Left cardiac atrium (tissue), 4 donors: ENCODE measurements around the gene YJEFN3. TPM values are rescaled to one million over a fixed set of nuclear protein-coding genes. Genes with fewer than 3 reads are reported as not detected.

Source experiments
- ATAC-seq, 2 donors: fragments of 200-7000 bp; cut with Tn5 transposase; one replicate each; pipeline ENCODE4 v1.9.1; 2020; ENCODE audit warnings: mild to moderate bottlenecking in 2 of 2, moderate library complexity in 2 of 2
- DNase-seq: peaks from one replicate; pipeline ENCODE4 v3.0.0-alpha.2; 2020
- intact Hi-C, 2 donors: fragments of 100-400 bp; cut with DNase I; formaldehyde crosslinking; loops; one replicate each; pipeline versions ENCODE4 v1.14.1 to v1.15.1; 2022 to 2023
- total RNA-seq, 2 donors: library from RNA; stranded (reverse); fragmentation: NEBNext Ultra II Directional; extraction: Animal tissue kit (Norgen Biotek cat#: 25700); gene quantifications; one replicate each; pipeline ENCODE4 v1.2.1, GENCODE V29; 2021
- donor health status: DM: no; HTN: yes; CAD: no.
- donor health status: DM: no; HTN: yes; CAD: no; lungs with severe emphysema.
- donor health status: DM: yes; HTN: yes; CAD: no.
- donor health status: Dilated cardiomyopathy.

Gene YJEFN3
- total RNA-seq, 2 donors from 2014 or later: 2.7 to 2.9 TPM

DNA sequence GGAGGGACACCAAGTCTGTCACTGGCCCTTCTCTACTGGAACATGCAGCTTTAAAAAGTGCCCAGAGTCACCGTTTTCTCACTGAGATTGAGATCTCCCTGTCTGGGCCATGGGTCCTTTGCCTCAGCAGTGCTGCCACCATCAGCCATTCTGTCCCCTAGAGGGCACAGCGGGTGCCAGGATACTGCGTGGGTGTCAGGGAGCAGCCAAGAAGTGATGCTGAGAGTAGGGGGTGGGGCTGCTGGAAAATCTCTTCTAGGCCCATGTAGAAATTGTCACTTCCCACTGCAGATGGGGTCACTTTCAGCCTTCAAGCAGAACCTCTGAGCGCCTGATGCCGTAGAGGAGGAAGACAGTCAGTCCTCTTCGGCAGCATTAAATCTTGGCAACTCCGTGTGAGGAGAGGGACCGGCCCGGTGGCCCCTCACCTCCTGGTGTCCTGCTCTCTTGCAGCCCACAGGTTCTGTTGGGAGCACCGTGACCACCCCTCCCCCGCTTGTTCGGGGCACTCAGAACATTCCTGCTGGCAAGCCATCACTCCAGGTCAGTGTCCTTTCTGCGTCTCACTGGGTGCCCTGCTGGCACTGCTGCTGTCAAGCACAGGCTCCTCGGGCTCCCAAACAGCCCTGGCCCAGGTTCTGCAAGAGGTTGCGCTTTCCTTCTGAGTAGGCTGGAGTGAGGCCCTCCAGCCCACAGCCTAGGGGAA is 34.7 kb upstream of the YJEFN3 start:
- intact Hi-C loops: loop anchor here (5.0 kb wide), 2 partner anchors 127 to 347 kb away; no protein-coding TSS in a partner anchor
- DNase-seq: no peak
- ATAC-seq: no peak

DNA sequence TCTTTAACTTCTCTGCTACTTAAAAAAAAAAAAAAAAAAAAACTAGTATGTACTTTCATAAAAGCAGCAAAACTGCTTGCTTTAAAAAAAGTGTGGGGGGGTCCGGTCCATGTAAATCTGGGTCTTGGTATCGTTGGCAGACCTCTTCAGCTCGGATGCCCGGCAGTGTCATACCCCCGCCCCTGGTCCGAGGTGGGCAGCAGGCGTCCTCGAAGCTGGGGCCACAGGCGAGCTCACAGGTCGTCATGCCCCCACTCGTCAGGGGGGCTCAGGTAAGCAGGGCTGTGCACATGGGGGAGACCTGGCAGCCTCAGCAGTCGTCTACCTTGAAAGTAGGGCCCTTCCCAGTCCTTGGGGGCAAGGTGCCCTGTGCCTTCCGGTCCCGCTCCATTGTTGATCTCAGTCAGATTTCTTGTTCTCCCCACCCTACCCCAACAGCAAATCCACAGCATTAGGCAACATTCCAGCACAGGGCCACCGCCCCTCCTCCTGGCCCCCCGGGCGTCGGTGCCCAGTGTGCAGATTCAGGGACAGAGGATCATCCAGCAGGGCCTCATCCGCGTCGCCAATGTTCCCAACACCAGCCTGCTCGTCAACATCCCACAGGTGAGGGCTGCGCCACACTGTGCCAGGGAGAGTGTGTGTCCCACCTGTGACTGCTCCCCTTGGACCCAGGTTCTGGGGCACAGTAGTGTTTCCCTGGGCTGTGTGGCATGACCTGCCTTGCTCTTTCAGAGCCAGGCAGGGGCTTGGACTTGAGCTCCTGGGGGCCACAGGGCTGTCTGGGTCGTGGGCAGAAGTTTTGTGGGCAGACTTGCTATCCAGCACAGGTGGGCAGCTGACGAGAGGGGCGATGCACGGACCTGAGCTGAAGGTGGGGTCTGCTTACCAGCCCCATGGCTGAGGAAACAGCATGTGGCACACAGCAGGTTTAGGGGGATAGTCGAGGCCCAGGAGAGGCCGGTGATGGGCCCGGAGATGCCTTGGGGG is 32.8 kb upstream of the YJEFN3 start:
- intact Hi-C loops: no loop called here
- no peak for DNase-seq

DNA sequence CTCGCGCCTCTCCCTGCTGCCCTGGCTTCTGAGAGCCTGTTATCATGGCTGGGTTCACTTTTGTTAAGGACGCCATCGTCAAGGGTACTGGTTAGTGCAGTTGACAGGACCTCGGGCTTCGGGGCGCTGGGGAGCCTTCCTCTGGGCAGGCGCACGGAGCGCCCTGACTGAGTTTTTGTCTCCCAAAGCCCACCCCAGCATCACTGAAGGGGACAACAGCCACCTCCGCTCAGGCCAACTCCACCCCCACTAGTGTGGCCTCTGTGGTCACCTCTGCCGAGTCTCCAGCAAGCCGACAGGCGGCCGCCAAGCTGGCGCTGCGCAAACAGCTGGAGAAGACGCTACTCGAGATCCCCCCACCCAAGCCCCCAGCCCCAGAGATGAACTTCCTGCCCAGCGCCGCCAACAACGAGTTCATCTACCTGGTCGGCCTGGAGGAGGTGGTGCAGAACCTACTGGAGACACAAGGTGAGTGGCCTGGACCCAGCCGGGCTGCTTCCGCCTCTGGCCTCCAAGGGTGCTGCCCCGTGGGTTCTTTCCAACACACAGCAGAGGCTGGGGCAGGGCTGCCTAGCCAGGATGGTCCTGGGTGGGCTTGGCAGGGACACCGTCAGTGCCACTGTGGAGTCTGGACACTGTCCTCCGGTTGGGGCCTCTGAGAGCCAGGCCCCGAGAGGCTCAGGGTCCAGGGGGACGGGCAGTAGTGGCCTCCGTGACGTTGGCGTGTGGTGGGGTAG is 30.3 kb upstream of the YJEFN3 start:
- ATAC-seq: no peak
- intact Hi-C loops: no loop called here
- no peak for DNase-seq

More for the DNA sequence above, 32.8 kb upstream of the YJEFN3 start:
- ATAC-seq: no peak

DNA sequence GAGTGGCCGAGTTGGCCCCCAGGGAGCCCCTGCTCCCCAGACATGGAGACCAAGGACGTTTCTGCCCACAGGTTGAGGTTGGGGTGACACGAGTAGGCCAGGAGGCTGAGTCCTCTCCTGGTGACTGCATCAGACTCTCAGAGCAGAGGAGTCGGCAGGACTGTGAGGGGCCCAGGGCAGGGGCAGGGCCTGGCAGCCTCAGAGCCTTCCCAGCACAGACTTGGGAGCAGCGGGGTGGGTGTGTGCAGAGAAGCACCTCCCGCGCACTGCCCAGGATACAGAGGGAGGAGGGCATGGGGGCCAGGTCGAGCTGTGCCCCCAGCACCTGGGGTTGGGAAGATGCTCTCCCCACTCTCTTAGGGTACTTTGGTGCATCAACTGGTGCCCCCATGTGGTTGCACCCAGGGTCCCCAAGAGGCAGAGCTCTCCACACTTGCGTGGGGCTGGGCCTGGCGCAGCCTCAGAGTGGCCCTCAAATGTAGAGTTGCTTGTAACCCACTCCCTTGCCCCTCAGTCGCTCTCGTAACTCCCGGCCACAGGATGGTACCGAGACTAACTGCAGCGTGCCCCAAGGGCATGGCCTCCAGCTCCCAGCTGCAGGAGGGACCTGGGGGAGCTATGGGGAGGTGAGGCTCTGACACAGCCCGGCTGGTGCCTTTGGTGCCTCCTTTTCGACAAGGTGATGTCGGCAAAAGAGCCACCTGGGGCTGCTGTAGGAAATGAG is 29.3 kb upstream of the YJEFN3 start:
- no peak for ATAC-seq
- intact Hi-C loops: no loop called here
- DNase-seq: no peak

DNA sequence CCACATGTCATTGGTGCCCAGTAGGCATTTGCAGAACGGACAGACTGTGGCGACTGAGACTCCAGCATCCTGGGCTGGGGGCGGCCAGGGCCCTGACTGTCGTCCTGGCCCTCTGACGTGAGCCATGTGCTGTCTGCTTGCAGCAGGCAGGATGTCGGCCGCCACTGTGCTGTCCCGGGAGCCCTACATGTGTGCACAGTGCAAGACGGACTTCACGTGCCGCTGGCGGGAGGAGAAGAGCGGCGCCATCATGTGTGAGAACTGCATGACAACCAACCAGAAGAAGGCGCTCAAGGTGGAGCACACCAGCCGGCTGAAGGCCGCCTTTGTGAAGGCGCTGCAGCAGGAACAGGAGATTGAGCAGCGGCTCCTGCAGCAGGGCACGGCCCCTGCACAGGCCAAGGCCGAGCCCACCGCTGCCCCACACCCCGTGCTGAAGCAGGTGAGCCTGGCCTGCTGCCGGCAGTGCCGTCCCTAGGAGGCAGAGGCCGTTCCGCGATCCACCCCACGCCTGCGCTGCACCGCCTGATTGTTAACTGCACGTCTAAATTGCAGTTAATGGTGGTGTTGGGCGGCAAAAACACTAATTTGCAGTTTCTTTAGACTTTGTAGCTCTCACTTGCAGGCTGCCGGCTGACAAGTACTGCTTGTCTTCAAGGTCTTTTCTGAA is 27.6 kb upstream of the YJEFN3 start:
- no peak for ATAC-seq
- intact Hi-C loops: no loop called here
- no peak for DNase-seq

DNA sequence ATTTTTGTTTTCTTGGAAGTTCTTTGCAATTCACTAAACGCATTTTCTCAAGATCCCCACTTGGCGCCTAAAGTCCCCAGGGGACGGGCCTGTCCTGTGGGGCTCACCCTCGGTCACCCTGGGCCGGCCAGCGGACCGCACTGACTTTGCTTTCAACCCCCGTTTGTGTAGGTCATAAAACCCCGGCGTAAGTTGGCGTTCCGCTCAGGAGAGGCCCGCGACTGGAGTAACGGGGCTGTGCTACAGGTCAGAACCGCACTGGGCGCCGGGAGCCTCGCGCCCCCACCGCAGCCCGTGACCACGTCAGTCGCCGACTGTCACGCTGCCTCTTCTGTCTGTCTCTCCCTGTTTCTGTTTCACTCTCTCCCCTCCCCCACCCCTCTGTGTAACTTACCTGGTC is 26.9 kb upstream of the YJEFN3 start:
- DNase-seq: no peak
- intact Hi-C loops: no loop called here
- no peak for ATAC-seq

DNA sequence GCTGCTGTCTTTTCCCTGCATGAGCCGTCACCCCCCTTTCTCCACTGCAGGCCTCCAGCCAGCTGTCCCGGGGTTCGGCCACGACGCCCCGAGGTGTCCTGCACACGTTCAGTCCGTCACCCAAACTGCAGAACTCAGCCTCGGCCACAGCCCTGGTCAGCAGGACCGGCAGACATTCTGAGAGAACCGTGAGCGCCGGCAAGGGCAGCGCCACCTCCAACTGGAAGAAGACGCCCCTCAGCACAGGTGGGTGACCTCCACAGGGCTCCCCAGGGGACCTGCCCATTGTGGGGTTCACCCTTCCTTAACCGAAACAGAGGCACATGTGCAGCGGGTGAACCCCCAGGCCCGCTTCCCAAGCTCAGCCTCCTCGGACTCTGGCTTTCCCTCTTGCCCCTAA is 26.4 kb upstream of the YJEFN3 start:
- DNase-seq (no peak), ATAC-seq (no peak)
- intact Hi-C loops: no loop called here

DNA sequence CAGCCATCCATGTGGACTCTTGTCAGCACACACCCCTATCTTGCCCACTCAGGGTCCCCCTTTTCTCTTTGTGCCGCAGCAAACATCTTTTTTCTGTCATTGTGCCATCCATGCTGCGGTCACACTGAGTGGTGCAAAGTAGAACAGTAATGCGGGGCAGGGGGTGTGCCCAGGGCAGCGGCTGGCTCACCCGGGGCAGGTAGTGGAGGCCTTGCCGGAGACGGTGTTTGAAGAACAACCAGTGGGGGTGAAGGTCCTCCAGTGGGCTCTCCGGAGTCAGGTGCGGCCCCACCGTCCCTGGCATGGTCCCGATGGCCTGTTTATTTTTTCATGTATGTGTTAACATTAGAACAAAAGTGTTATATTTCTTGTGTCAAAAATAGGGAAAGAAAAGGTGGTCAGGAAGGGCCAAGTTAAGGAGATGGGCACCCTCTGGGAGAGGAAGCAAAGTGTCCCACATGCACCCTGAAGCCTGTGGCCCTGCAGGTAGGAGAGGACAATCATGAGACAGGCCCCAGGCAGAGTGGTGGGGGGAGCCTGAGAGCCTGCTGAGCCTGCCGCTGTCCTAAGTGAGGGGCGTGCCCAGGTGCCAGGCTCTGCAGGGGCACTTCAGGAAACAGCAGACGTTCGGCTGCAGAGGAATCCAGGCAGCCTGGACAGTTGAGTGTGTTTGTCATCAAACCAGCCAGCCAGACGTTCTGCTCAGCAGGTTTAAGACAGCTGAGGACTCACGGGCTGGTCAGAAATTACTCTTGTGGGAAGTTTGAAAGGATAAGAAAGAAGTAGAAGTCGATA is 25.7 kb upstream of the YJEFN3 start:
- intact Hi-C loops: no loop called here
- ATAC-seq (no peak), DNase-seq (no peak)

DNA sequence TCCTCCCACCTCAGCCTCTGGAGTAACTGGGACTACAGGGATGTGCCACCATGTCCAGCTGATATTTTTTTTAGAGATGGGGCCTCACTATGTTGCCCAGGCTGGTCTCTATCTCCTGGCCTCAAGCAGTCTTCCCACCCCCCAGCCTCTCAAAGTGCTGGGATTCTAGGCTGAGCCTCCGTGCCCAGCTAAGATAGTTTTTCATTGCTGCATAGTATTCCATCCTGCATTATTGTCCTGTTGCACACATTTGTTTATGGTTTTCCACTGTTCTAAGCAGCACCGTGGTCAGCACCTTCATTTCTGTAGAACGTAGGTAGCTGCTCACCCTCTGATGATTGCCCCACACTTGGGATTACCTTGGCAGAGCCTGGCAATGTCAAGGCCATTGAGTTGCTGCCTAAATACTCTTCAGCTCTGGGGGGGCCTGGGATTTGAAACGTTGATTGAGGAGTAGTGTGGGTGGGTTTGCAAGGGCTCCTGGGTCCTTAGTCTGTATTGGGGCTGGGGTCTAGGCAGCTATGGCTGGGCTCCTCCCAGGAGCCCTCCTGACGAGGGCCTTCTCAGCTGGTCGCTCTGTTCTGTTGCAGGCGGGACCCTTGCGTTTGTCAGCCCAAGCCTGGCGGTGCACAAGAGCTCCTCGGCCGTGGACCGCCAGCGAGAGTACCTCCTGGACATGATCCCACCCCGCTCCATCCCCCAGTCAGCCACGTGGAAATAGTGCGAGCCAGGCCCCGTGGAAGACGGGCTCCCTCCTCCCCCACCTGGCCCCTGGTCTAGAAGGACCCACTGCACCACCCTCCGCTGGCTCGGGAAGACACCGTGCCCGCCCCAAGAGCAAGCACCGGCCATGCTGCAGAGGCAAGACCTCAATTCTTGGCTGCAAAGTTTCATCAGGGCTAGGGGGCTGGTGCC is 23.7 kb upstream of the YJEFN3 start:
- intact Hi-C loops: no loop called here
- DNase-seq: no peak
- no peak for ATAC-seq

DNA sequence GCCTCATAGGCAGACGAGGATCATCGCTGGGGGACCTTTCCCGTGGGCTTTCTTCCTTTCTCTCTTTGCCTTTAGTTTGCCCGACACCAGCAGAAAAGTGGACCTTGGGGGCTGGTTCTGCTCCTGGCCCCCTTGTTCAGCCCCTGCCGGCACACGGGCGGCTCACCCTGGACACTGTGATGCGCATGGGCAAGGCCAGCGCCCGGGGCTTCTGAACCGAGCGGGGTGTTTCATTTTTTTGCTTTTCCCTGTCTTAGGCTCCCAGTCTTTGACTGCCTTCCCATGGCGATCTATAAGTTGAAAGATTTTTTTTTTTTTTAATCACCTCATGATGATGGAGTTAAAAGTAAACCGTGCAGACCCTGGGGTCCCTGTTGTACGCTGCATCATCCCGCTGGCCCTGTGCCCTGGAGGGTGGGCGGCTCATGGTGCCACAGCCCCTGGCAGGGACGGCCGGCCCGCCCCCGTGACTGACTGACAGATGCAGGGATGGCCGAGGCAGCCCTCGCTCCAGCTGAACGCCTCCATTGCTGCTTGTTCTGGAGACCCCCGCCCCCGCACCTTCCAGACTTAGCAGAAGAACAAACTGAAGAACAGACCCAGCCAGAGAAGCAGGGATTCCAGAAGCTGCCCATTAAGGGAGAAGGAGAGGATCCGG is 22.9 kb upstream of the YJEFN3 start:
- no peak for ATAC-seq
- intact Hi-C loops: no loop called here
- DNase-seq: no peak

DNA sequence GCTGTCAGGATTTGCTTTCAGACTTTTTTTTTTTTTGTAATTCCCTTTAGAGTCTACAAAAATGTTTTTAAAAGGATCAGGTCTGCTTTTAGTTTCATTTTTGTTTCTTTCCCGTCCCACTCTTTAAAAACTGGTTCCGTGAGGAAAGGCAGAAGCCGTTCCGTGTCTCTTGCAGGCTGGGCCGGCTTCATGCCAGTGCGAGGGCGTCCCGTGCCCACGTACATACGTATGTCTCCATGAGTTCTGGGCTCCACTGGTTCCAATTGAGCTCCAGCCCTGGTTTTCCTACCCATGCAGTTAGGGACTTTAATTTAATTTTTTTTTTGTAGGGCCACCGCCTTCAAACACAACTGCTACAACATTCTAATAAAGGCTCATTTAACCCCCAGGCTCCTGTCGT is 22.1 kb upstream of the YJEFN3 start:
- ATAC-seq (no peak), DNase-seq (no peak)
- intact Hi-C loops: no loop called here

DNA sequence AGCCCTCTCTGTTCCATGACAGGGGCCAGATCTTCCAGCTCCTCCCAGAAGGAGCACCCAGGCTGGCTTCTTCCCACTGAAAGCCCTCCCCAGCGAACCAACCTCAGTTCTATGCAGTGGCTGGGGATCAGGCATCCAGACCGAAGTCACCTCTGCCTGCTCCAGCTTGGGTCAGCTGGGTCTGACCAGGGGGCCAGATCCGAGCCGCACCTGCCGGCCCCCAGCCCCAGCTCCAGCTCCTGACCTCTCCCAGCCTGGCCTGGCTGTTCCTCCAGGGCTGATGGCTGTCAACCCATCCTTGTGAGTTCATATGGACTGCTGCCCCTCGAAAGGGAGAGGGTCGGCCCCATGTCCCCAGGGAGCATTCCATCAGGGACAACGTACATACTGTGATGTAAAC is 21.4 kb upstream of the YJEFN3 start:
- no peak for DNase-seq
- intact Hi-C loops: no loop called here
- ATAC-seq: no peak

DNA sequence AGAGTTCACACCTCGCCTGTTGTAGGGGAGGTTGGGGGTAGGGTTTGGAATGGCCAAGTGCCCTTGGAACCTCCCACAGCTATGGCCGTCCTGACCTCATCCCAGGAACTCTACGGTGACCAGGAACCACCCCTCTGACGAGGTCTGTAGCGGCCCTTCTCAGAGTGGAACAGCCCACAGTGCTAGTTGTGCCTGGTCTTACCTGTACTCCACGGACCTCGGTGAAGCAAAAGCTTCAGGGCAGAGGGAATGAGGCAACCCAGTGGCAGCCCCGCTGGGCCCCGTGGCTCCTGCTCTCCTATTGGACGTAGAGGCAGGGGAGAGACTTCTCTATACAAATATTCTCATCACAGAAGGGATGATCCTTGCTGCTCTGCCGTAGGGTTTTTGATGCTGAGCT is 20.5 kb upstream of the YJEFN3 start:
- ATAC-seq (no peak), DNase-seq (no peak)
- intact Hi-C loops: no loop called here

DNA sequence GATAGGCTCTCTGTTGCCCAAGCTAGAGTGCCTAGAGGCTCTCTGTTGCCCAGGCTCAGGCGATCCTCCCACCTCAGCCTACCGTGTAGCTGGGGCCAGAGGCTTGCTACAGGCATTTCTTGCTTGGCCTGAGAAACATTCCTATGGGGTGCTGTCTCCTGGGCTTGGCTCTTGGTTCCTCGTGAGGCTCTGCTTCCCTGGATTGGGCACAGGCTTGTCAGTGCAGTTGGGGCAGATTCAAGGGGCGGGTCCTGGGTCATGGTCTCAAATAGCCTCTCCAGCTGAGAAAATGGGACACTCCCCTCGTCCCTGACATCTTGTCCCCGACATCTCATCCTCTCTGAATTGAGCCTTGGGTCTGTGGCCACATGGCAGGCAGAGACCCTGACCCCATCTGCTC is 18.3 kb upstream of the YJEFN3 start:
- no peak for DNase-seq
- intact Hi-C loops: no loop called here

DNA sequence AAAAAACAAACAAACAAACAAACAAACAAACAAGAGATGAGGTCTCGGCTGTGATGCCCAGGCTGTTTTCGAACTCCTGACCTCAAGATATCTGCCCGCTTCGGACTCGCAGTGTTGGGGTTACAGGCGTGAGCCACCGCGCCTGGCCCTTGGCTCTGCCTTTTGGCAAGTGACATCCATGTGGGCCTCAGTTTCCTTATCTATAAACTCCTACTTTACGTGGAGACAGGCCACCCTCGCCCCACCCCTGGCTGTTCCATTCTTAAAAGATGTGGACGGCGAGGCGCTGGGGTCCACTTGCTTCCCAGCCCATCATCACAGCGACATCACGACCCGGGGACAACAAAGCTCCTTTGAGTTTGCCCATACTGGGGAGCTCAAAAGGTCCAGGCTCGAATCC is 15.0 kb upstream of the YJEFN3 start:
- ATAC-seq: no peak
- intact Hi-C loops: no loop called here
- DNase-seq: no peak

More for the DNA sequence above, 18.3 kb upstream of the YJEFN3 start:
- ATAC-seq: no peak

DNA sequence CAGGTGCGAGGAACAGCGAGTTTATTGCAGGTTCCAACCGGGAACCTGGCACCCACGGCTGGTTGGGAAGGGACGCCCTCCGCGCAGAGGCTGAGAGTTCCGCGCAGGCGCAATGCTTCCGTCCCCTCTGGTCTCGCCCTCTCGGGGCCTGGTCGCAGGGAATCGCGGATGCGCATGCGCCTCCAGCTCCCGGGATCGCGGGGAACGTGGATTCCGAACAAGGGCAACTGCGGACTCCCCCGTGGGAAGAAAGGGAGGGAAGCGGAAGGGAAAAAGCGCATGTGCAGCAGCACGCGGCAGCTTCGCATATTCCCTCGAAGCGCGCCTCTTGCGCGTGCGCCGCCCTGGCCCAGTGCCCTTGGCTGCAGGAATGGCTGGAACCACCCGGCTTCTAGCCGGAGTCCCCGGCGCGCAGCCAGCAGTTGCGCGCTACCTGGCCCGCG is 14.5 kb upstream of the YJEFN3 start:
- ATAC-seq (peak; percentile 28 to 38), DNase-seq (peak; percentile 87)
- intact Hi-C loops: no loop called here
